ENCODE measurements around the gene WDR35.
"Not testable (repeated sequence)": the region's sequence is repeated elsewhere in the genome, so short reads cannot be mapped to it uniquely, and the experiment has no call there.

- not testable (repeated sequence) for TF ChIP-seq CTCF, EP300 (IDR thresholded peaks at IDR 0.05)
These were observed 109.7 kb downstream of the WDR35 start for GRCh38 chr2:19880191-19880590.

Data from tibial nerve (tissue), 4 donors.